Parathyroid adenoma (tissue), 2 donors: ENCODE results near the gene RDM1.

Source experiments
- H2AFZ ChIP-seq: fragments of 300-600 bp; sonication (generic); one replicate; pipeline ENCODE4 v1.7.0; 2017; ENCODE audit warnings: antibody characterized with exemption, mild to moderate bottlenecking
- H3K27ac ChIP-seq: fragments of 300-600 bp; sonication (generic); one replicate; pipeline ENCODE4 v1.7.0; 2017
- H3K27me3 ChIP-seq: fragments of 300-600 bp; sonication (generic); one replicate; pipeline ENCODE4 v1.7.0; 2017; ENCODE audit warnings: low read length; ENCODE audit not compliant: control insufficient read depth, insufficient read depth
- H3K36me3 ChIP-seq: fragments of 300-600 bp; sonication (generic); one replicate; pipeline ENCODE4 v1.7.0; 2017; ENCODE audit warnings: low read length; ENCODE audit not compliant: control insufficient read depth, insufficient read depth
- H3K4me1 ChIP-seq: fragments of 300-600 bp; sonication (generic); one replicate; pipeline ENCODE4 v1.7.0; 2017; ENCODE audit warnings: control low read depth
- H3K4me2 ChIP-seq: fragments of 300-600 bp; sonication (generic); one replicate; pipeline ENCODE4 v1.7.0; 2017; ENCODE audit warnings: low read length
- H3K4me3 ChIP-seq: fragments of 300-600 bp; sonication (generic); one replicate; pipeline ENCODE4 v1.7.0; 2017; ENCODE audit warnings: low read depth, low read length
- H3K79me2 ChIP-seq: fragments of 300-600 bp; sonication (generic); one replicate; pipeline ENCODE4 v1.7.0; 2017; ENCODE audit warnings: control low read depth
- H3K9ac ChIP-seq: fragments of 300-600 bp; sonication (generic); one replicate; pipeline ENCODE4 v1.7.0; 2017; ENCODE audit warnings: mild to moderate bottlenecking
- H3K9me3 ChIP-seq: fragments of 300-600 bp; sonication (generic); one replicate; pipeline ENCODE4 v1.7.0; 2017; ENCODE audit warnings: low read length; ENCODE audit not compliant: control insufficient read depth
- TF ChIP-seq, protein P1 (sequence below): fragments of 300-600 bp; sonication (generic); IDR thresholded peaks from one replicate; pipeline ENCODE4 v1.7.0; 2017; ENCODE audit warnings: antibody characterized with exemption, mild to moderate bottlenecking
- donor health status: primary hyperparathyroidism.

RDM1 gene

DNA sequence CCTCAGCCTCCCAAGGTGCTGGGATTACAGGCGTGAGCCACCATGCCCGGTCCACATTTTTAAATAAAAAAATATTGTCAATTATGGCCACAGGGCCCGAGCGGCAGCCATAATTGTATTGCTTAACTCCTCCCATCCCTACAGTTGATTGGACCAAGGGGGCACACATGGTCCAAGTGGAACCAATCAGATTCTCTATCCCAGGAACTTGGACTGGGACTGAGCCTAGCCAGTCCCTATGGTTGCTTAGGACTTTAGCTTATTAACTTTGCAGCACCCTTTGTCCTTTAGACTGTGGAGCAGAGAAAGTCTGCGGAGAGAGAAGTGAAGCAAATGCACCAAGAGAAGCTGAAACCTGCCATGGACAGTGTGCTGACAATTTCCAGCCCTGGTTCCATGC is 5.5 kb upstream of the RDM1 start:
- TF ChIP-seq, protein P1, sequence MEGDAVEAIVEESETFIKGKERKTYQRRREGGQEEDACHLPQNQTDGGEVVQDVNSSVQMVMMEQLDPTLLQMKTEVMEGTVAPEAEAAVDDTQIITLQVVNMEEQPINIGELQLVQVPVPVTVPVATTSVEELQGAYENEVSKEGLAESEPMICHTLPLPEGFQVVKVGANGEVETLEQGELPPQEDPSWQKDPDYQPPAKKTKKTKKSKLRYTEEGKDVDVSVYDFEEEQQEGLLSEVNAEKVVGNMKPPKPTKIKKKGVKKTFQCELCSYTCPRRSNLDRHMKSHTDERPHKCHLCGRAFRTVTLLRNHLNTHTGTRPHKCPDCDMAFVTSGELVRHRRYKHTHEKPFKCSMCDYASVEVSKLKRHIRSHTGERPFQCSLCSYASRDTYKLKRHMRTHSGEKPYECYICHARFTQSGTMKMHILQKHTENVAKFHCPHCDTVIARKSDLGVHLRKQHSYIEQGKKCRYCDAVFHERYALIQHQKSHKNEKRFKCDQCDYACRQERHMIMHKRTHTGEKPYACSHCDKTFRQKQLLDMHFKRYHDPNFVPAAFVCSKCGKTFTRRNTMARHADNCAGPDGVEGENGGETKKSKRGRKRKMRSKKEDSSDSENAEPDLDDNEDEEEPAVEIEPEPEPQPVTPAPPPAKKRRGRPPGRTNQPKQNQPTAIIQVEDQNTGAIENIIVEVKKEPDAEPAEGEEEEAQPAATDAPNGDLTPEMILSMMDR: no peak
- Histone ChIP-seq H3K4me3 (no peak overlapping the region), H3K9me3 (no peaks in the 10 kb centered on the region), H3K4me2 (no peak overlapping the region), H3K27ac (no peak overlapping the region), H2AFZ (no peak overlapping the region), H3K4me1 (no peaks in the 10 kb centered on the region), H3K27me3 (no peaks in the 10 kb centered on the region), H3K79me2 (no peaks in the 10 kb centered on the region), H3K9ac (no peak overlapping the region), H3K36me3 (no peaks in the 10 kb centered on the region)

DNA sequence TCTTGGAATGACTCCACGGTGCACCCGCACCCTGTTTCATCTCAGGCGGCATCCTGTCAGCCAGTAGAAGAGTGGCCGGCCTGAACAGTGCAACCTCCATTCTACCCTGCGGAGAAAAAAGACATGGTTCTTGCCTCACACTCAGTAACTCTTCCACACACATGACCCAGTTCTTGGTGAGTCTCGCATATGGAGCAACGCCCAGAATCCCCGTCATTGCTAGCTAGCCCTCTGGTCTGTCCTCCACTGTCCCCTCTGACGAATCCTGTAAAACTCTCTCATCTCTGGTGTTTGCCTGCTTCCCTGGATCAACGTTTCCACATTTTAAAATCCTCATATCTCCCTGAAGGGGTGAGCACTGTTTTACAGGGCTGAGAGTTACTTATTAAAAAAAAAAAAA is 4.2 kb upstream of the RDM1 start:
- TF ChIP-seq, protein P1: no peak
- Histone ChIP-seq H3K9ac (no peak overlapping the region), H3K4me2 (no peak overlapping the region), H3K4me1 (peaks cover 4% of the 10 kb centered on the region), H3K9me3 (no peaks in the 10 kb centered on the region), H3K27me3 (no peaks in the 10 kb centered on the region), H3K27ac (no peak overlapping the region), H3K4me3 (no peak overlapping the region), H3K36me3 (no peaks in the 10 kb centered on the region), H3K79me2 (no peaks in the 10 kb centered on the region), H2AFZ (no peak overlapping the region)

DNA sequence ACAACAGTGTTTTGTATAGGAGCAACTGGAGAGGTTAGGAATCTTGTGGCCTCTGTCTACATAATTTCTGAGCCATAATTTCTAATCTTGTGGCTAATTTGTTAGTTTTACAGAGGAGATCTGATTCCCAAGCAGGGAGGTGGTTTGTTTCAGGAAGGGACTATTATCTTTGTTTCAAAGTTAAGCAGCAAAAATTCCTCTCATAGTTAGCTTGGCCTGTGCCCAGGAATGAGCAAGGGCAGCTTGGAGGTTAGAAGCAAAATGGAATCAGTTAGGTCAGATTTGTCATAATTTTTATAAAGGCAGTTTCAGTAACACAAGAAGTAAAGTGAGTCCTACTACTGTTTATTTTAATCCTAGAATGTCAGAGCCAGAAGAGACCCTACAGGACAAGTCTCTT is 2.0 kb upstream of the RDM1 start:
- Histone ChIP-seq H3K9ac (no peak overlapping the region), H3K4me3 (no peak overlapping the region), H3K79me2 (no peaks in the 10 kb centered on the region), H3K36me3 (no peaks in the 10 kb centered on the region), H3K27ac (no peak overlapping the region), H2AFZ (no peak overlapping the region), H3K27me3 (no peaks in the 10 kb centered on the region), H3K9me3 (no peaks in the 10 kb centered on the region), H3K4me1 (peaks cover 4% of the 10 kb centered on the region), H3K4me2 (no peak overlapping the region)
- TF ChIP-seq, protein P1: no peak

DNA sequence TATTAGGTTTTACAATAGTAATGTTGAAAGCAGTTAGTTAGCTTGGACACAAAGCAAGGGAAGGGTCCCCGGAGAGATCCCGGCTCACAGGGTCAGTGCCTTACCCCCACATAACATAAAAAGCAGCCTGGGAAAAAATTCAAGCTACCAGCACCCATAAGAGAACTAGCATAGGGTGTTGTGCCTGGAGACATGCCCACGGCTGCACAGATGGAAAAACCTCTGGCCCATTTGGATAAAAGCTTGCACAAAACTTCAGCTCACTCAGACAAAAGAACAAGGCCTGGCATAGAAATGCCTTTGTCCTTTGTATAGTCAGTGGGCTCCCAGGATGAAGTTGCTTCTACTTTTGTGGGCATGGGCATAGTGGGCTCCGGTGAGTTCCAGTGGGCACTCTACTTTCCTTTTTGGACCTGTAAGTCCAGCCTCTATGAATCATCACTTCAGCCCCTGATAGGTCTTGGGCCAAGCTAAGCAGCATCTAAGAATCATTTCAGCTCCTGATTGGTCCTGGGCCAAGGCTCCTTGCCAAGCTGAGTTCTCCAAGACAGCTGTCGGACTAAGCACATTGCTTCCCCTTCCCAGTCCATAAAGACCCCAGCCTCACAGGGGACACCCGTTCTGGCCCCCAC is 1.3 kb upstream of the RDM1 start:
- no peak overlapping the region for H3K9ac ChIP-seq
- H2AFZ ChIP-seq: no peak overlapping the region
- no peak overlapping the region for H3K27ac ChIP-seq
- H3K27me3 ChIP-seq: no peaks in the 10 kb centered on the region
- no peaks in the 10 kb centered on the region for H3K36me3 ChIP-seq
- no peaks in the 10 kb centered on the region for H3K9me3 ChIP-seq
- no peak overlapping the region for H3K4me3 ChIP-seq
- H3K79me2 ChIP-seq: no peaks in the 10 kb centered on the region
- TF ChIP-seq, protein P1: no peak
- H3K4me2 ChIP-seq: no peak overlapping the region
- H3K4me1 ChIP-seq: peaks cover 4% of the 10 kb centered on the region

DNA sequence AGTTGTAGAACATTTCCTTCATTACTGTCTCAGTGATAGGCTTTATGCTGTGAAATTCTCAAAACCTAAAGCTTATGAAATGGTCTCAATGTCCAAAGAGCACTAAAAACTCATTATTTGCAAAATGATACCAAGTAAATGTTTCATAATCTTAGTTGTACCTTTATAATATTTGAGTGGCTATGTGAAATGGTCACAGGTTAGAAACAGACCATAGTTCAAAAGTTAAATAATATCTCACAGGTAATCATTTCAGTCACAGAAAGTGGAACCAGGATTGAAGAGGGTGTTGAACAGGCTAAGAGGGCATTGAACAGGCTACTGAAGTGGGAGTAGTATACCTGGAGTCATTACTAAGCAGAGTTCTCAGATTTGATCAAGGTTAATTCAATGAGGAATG is 2.9 kb downstream of the RDM1 start:
- H3K4me1 ChIP-seq: peaks cover 4% of the 10 kb centered on the region
- no peak overlapping the region for H3K4me2 ChIP-seq
- TF ChIP-seq, protein P1: no peak
- H3K4me3 ChIP-seq: no peak overlapping the region
- H3K9ac ChIP-seq: no peak overlapping the region
- no peaks in the 10 kb centered on the region for H3K9me3 ChIP-seq
- H2AFZ ChIP-seq: no peak overlapping the region
- no peaks in the 10 kb centered on the region for H3K79me2 ChIP-seq
- no peaks in the 10 kb centered on the region for H3K36me3 ChIP-seq
- no peak overlapping the region for H3K27ac ChIP-seq
- no peaks in the 10 kb centered on the region for H3K27me3 ChIP-seq
